ENCODE data around the gene BRCC3.
A peak's percentile ranks its signal among the peaks of the same experiment; 100 is the strongest.

The BRCC3 gene

DNA sequence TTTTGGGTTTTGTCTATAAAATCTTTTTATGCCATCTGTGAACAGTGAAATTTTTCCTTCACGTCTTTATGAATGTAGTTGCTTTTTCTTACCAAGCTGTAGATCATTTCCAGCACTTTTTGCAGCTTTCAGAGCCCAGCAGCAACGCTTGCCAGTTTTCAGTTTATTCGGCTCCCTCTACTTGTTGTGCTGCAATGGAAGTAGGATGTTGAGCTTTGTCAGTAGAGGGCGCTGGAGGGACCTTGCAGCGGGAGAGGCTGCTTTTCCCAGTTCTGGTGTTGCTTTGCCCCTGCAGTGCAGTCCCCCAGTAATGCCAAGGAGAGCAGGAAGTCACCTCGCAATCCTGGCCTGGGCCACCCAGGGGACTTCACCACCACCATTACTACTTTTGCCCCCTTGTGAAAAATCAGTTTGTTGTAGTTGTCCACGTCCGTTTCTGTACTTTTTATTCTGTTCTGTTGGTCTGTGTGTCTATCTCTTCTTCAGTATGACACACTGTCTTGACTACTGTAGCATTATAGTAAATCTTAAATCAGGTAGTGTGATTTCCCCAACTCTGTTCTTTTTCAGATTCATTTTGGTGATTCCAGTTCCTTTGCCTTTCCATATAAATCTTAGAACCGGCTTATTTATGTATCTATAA is 22.2 kb upstream of the BRCC3 start:
- DNase-seq (ENCODE audit: low read depth) = peak; percentile 80
- TF ChIP-seq, protein P1, sequence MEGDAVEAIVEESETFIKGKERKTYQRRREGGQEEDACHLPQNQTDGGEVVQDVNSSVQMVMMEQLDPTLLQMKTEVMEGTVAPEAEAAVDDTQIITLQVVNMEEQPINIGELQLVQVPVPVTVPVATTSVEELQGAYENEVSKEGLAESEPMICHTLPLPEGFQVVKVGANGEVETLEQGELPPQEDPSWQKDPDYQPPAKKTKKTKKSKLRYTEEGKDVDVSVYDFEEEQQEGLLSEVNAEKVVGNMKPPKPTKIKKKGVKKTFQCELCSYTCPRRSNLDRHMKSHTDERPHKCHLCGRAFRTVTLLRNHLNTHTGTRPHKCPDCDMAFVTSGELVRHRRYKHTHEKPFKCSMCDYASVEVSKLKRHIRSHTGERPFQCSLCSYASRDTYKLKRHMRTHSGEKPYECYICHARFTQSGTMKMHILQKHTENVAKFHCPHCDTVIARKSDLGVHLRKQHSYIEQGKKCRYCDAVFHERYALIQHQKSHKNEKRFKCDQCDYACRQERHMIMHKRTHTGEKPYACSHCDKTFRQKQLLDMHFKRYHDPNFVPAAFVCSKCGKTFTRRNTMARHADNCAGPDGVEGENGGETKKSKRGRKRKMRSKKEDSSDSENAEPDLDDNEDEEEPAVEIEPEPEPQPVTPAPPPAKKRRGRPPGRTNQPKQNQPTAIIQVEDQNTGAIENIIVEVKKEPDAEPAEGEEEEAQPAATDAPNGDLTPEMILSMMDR (conservative IDR thresholded peaks at IDR 0.05; ENCODE audit: low read depth, low read length) = peak; percentile 82

DNA sequence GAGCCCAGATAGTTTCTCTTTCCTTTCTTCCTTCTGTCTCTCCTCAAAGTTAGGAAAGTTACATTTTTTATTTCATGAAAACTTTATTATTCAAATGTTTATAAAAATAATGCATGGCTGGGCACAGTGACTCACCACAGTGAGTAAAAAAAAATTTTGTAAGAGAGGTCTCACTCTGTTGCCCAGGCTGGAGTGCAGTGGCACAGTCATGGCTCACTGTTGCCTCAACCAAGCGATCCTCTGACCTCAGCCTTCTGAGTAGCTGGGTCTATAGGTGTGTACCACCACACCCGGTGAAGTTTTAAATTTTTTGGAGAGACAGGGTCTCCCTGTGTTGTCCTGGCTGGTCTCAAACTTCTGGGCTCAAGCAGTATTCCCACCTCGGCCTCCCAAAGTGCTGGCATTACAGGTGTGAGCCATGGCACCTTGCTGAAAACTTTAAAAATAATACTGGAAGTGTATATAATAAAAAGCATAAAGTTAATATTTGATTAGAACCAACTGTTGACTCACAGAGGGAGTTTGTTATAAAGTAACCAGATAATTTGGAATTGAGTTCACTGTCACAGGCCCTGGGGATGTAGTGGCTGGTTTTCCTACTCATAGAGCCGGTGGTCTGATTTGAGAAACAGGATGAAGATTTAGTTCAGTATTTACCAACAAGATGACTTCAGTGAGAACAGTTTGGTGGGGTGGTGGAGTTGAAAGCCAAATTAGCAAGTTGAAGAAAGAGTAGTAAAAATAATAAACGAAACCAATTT is 18.4 kb upstream of the BRCC3 start:
- no peak for DNase-seq (ENCODE audit: low read depth)
- no peak overlapping the region for H3K4me3 ChIP-seq (ENCODE audit: low read depth, low read length)
- TF ChIP-seq, protein P1 (conservative IDR thresholded peaks at IDR 0.05; ENCODE audit: low read depth, low read length) = no peak

More for the DNA sequence above, 22.2 kb upstream of the BRCC3 start:
- H3K4me3 ChIP-seq (ENCODE audit: low read depth, low read length) = no peak overlapping the region

DNA sequence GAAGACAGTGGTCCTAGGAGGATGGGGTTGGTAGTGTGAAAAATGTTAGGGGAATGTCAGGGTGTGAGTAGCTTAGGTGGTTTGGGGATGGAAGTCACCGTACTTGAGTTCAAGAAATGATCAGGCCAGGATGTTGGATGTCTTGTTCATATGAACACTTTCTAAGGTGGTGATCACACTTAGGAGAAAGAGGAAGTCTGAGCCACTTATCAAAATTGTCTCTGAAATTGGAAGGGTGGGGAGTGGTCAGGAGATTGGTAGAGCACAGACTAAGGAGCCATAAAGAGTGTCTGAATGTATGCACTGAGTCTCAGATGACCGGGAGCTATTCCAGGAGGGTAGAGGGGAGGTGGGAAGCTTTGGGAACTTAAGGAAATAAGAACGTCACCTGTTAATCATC is 17.7 kb upstream of the BRCC3 start:
- TF ChIP-seq, protein P1 (conservative IDR thresholded peaks at IDR 0.05; ENCODE audit: low read depth, low read length) = no peak
- H3K4me3 ChIP-seq (ENCODE audit: low read depth, low read length) = no peak overlapping the region
- no peak for DNase-seq (ENCODE audit: low read depth)

DNA sequence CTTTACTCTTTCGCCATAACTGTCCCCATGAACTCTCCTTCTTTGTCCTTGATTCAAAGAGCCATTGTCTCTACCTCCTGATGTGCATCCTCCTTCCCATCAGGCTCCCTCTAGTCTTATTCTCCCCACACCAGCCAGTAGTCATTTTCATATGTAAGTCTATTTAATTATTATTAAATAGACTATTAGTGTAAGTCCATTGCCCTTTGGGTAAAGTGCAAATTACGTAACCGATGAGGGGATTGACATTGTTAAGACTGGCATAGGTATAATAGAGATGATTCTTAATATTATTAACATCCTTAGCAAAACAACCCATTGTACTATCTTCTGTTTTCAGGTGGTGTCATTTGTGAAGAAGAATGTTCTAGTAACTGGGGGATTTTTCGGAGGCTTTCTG is 17.1 kb upstream of the BRCC3 start:
- no peak overlapping the region for H3K4me3 ChIP-seq (ENCODE audit: low read depth, low read length)
- TF ChIP-seq, protein P1 (conservative IDR thresholded peaks at IDR 0.05; ENCODE audit: low read depth, low read length) = no peak
- DNase-seq (ENCODE audit: low read depth) = no peak

DNA sequence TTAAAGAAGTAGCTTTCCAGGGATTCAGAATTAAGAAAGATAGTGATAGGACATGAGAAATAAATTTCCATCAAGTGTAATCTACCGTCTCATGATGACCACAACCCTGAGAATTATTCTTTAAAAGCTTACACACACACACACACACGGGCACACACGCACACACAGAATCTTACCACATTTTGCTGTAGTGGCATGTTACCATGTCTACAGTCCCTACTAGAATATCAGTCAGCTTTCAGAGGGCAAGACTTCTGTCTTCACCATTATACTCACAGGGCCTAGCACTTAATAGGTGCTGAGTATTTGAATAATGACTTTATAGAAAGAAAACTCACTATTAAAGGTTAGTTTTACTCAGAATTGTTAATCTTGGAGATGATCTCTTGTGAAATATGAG is 15.8 kb upstream of the BRCC3 start:
- DNase-seq (ENCODE audit: low read depth) = no peak
- no peak overlapping the region for H3K4me3 ChIP-seq (ENCODE audit: low read depth, low read length)
- TF ChIP-seq, protein P1 (conservative IDR thresholded peaks at IDR 0.05; ENCODE audit: low read depth, low read length) = no peak

DNA sequence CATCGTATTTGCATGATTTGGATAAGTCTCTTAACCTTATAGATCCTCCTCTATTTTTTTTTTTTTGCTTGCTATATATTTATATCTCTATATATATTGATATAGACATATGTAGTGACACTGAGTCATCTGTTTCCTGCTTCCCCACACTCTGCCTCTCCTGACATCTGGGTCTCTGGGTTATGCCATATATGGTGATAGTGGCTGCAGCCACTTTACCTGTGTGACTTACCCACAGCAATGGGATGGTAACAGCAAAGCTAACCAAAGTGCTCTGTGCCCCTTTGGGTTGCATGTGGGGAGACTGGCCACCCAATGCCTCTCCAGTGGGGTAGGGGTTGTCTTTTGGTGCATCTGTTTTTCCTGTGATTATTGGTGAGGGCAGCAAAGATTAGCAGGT is 14.8 kb upstream of the BRCC3 start:
- H3K4me3 ChIP-seq (ENCODE audit: low read depth, low read length) = no peak overlapping the region
- TF ChIP-seq, protein P1 (conservative IDR thresholded peaks at IDR 0.05; ENCODE audit: low read depth, low read length) = no peak

More for the DNA sequence above, 14.8 kb upstream of the BRCC3 start:
- DNase-seq (ENCODE audit: low read depth) = no peak

All from choroid plexus epithelial cell (primary cell).